Mesodermal cell (in vitro differentiated cells): ENCODE results near the gene SLC5A7.

Experiments used
- H3K27ac ChIP-seq: 2 replicates; pipeline ENCODE4 v1.7.0; 2013; ENCODE audit warnings: mild to moderate bottlenecking, low read depth, low read length, moderate library complexity; ENCODE audit not compliant: severe bottlenecking
- H3K36me3 ChIP-seq: 2 replicates; pipeline ENCODE4 v1.7.1; 2013; ENCODE audit warnings: mild to moderate bottlenecking, low read length, moderate library complexity; ENCODE audit not compliant: control insufficient read depth, insufficient read depth
- H3K4me1 ChIP-seq: one replicate; pipeline ENCODE4 v1.7.1; 2013; ENCODE audit warnings: mild to moderate bottlenecking, low read length; ENCODE audit not compliant: insufficient read depth, control insufficient read depth, poor library complexity, severe bottlenecking
- H3K4me3 ChIP-seq: 2 replicates; pipeline ENCODE4 v1.7.0; 2013; ENCODE audit warnings: low read length, control low read depth, mild to moderate bottlenecking; ENCODE audit not compliant: insufficient read depth, poor library complexity, severe bottlenecking; ENCODE audit errors: extremely low read depth
- H3K9me3 ChIP-seq: 2 replicates; pipeline ENCODE4 v1.7.1; 2013; ENCODE audit warnings: mild to moderate bottlenecking, low read length, moderate library complexity; ENCODE audit not compliant: control insufficient read depth
- WGBS, 2 experiments: methylation state at CpG; one replicate each; pipeline ENCODE4 v1.1.5; 2013; ENCODE audit warnings: missing lambda C conversion rate in 2 of 2; ENCODE audit not compliant: insufficient coverage in 2 of 2; 5-methylcytosine and 5-hydroxymethylcytosine counted together

The SLC5A7 gene

GRCh38 chr2:108013305-108013704 lies 27.0 kb downstream of the SLC5A7 start:
- WGBS, 2 experiments = no CpG with 5 or more reads among the region's 1 CpG
- Histone ChIP-seq H3K27ac (no peak overlapping the region), H3K9me3 (peaks cover 10% of the 10 kb centered on the region), H3K36me3 (no peaks in the 10 kb centered on the region), H3K4me3 (no peak overlapping the region), H3K4me1 (no peaks in the 10 kb centered on the region)

GRCh38 chr2:108022628-108023027 lies 36.3 kb downstream of the SLC5A7 start:
- Histone ChIP-seq H3K4me3 (no peak overlapping the region), H3K27ac (no peak overlapping the region), H3K4me1 (no peaks in the 10 kb centered on the region), H3K9me3 (no peaks in the 10 kb centered on the region), H3K36me3 (no peaks in the 10 kb centered on the region)

- Histone ChIP-seq H3K9me3 (no peaks in the 10 kb centered on the region), H3K4me3 (no peak overlapping the region), H3K4me1 (no peaks in the 10 kb centered on the region), H3K36me3 (no peaks in the 10 kb centered on the region), H3K27ac (no peak overlapping the region)
- 100% methylated on average over 2 of the region's 4 CpGs; no CpG with 5 or more reads in 1 of the 2 experiments for WGBS, 2 experiments
Observed at GRCh38 chr2:108023776-108024175, 37.5 kb downstream of the SLC5A7 start.

- Histone ChIP-seq H3K27ac (no peak overlapping the region), H3K4me3 (no peak overlapping the region), H3K4me1 (peaks cover 10% of the 10 kb centered on the region), H3K9me3 (peaks cover 9% of the 10 kb centered on the region), H3K36me3 (no peaks in the 10 kb centered on the region)
- 80% methylated on average over 1 of the region's 1 CpG; no CpG with 5 or more reads in 1 of the 2 experiments for WGBS, 2 experiments
Observed at GRCh38 chr2:108026092-108026794, 39.9 kb downstream of the SLC5A7 start.

GRCh38 chr2:108029496-108029895 lies 43.2 kb downstream of the SLC5A7 start:
- no peaks in the 10 kb centered on the region for H3K36me3 ChIP-seq
- peaks cover 10% of the 10 kb centered on the region for H3K4me1 ChIP-seq
- no peak overlapping the region for H3K4me3 ChIP-seq
- peaks cover 13% of the 10 kb centered on the region for H3K9me3 ChIP-seq
- no CpG with 5 or more reads among the region's 2 CpGs for WGBS, 2 experiments
- no peak overlapping the region for H3K27ac ChIP-seq

GRCh38 chr2:108029912-108030311 lies 43.6 kb downstream of the SLC5A7 start:
- H3K4me1 ChIP-seq = peaks cover 10% of the 10 kb centered on the region
- no peaks in the 10 kb centered on the region for H3K36me3 ChIP-seq
- H3K4me3 ChIP-seq = no peak overlapping the region
- WGBS, 2 experiments = 78 to 100% methylated on average over 1 of the region's 2 CpGs
- peaks cover 13% of the 10 kb centered on the region for H3K9me3 ChIP-seq
- H3K27ac ChIP-seq = peak overlapping the region; percentile 31

GRCh38 chr2:108031471-108031941 lies 45.2 kb downstream of the SLC5A7 start:
- H3K4me3 ChIP-seq = no peak overlapping the region
- H3K9me3 ChIP-seq = peaks cover 13% of the 10 kb centered on the region
- H3K36me3 ChIP-seq = no peaks in the 10 kb centered on the region
- no peak overlapping the region for H3K27ac ChIP-seq
- WGBS, 2 experiments = 95 to 99% methylated on average over 15 to 20 of the region's 23 CpGs
- H3K4me1 ChIP-seq = peaks cover 10% of the 10 kb centered on the region

- peaks cover 13% of the 10 kb centered on the region for H3K9me3 ChIP-seq
- H3K4me3 ChIP-seq = no peak overlapping the region
- H3K36me3 ChIP-seq = no peaks in the 10 kb centered on the region
- peaks cover 4% of the 10 kb centered on the region for H3K4me1 ChIP-seq
- H3K27ac ChIP-seq = no peak overlapping the region
Observed at GRCh38 chr2:108034843-108035242, 48.5 kb downstream of the SLC5A7 start.

GRCh38 chr2:108048752-108049151 lies 62.4 kb downstream of the SLC5A7 start:
- H3K27ac ChIP-seq = no peak overlapping the region
- no peaks in the 10 kb centered on the region for H3K4me1 ChIP-seq
- H3K9me3 ChIP-seq = peaks cover 14% of the 10 kb centered on the region
- H3K36me3 ChIP-seq = no peaks in the 10 kb centered on the region
- WGBS, 2 experiments = 82% methylated on average over 3 of the region's 5 CpGs; no CpG with 5 or more reads in 1 of the 2 experiments
- H3K4me3 ChIP-seq = no peak overlapping the region

- H3K4me3 ChIP-seq = no peak overlapping the region
- no peak overlapping the region for H3K27ac ChIP-seq
- WGBS, 2 experiments = 80 to 100% methylated on average over 2 of the region's 3 CpGs
- no peaks in the 10 kb centered on the region for H3K36me3 ChIP-seq
- H3K4me1 ChIP-seq = no peaks in the 10 kb centered on the region
- no peaks in the 10 kb centered on the region for H3K9me3 ChIP-seq
Observed at GRCh38 chr2:108058576-108059137, 72.3 kb downstream of the SLC5A7 start.

GRCh38 chr2:108061439-108062042 lies 75.2 kb downstream of the SLC5A7 start:
- Histone ChIP-seq H3K9me3 (no peaks in the 10 kb centered on the region), H3K36me3 (no peaks in the 10 kb centered on the region), H3K4me3 (no peak overlapping the region), H3K27ac (no peak overlapping the region), H3K4me1 (no peaks in the 10 kb centered on the region)
- 17% methylated on average over 1 of the region's 4 CpGs; no CpG with 5 or more reads in 1 of the 2 experiments for WGBS, 2 experiments
